ENCODE measurements around the gene OSCP1. TPM values are rescaled to one million over a fixed set of nuclear protein-coding genes. Genes with fewer than 3 reads are reported as not detected.

Gene OSCP1
- total RNA-seq, 1 donor from 2014 or later = 7.2 TPM

- DNase-seq (ENCODE audit: low read depth, low spot score) = no peak
Observed at GRCh38 chr1:36448530-36449056, 1.7 kb downstream of the OSCP1 start.

GRCh38 chr1:36447450-36447849, 2.8 kb downstream of the OSCP1 start:
- DNase-seq (ENCODE audit: low read depth, low spot score) = no peak

GRCh38 chr1:36446746-36447145, 3.5 kb downstream of the OSCP1 start:
- DNase-seq (ENCODE audit: low read depth, low spot score) = no peak

- DNase-seq (ENCODE audit: low read depth, low spot score) = no peak
Observed at GRCh38 chr1:36446271-36446670, 4.0 kb downstream of the OSCP1 start.

- DNase-seq (ENCODE audit: low read depth, low spot score) = no peak
Observed at GRCh38 chr1:36443297-36443696, 7.0 kb downstream of the OSCP1 start.

GRCh38 chr1:36442337-36442736, 7.9 kb downstream of the OSCP1 start:
- DNase-seq (ENCODE audit: low read depth, low spot score) = no peak

GRCh38 chr1:36440646-36441045, 9.6 kb downstream of the OSCP1 start:
- DNase-seq (ENCODE audit: low read depth, low spot score) = no peak

- no peak for DNase-seq (ENCODE audit: low read depth, low spot score)
Observed at GRCh38 chr1:36440044-36440443, 10.2 kb downstream of the OSCP1 start.

- no peak for DNase-seq (ENCODE audit: low read depth, low spot score)
Observed at GRCh38 chr1:36438715-36439114, 11.5 kb downstream of the OSCP1 start.

GRCh38 chr1:36436821-36437220, 13.4 kb downstream of the OSCP1 start:
- DNase-seq (ENCODE audit: low read depth, low spot score) = no peak

GRCh38 chr1:36433102-36433501, 17.1 kb downstream of the OSCP1 start:
- DNase-seq (ENCODE audit: low read depth, low spot score) = no peak

- DNase-seq (ENCODE audit: low read depth, low spot score) = no peak
Observed at GRCh38 chr1:36432616-36433015, 17.6 kb downstream of the OSCP1 start.

GRCh38 chr1:36425791-36426190, 24.5 kb downstream of the OSCP1 start:
- no peak for DNase-seq (ENCODE audit: low read depth, low spot score)

- no peak for DNase-seq (ENCODE audit: low read depth, low spot score)
Observed at GRCh38 chr1:36421649-36422048, 28.6 kb downstream of the OSCP1 start.

GRCh38 chr1:36420836-36421317, 29.4 kb downstream of the OSCP1 start:
- peak; percentile 48 for DNase-seq (ENCODE audit: low read depth, low spot score)

- DNase-seq (ENCODE audit: low read depth, low spot score) = no peak
Observed at GRCh38 chr1:36420409-36420808, 29.8 kb downstream of the OSCP1 start.

GRCh38 chr1:36419569-36419968, 30.7 kb downstream of the OSCP1 start:
- no peak for DNase-seq (ENCODE audit: low read depth, low spot score)

GRCh38 chr1:36419140-36419539, 31.1 kb downstream of the OSCP1 start:
- DNase-seq (ENCODE audit: low read depth, low spot score) = no peak

- DNase-seq (ENCODE audit: low read depth, low spot score) = no peak
Observed at GRCh38 chr1:36417931-36418330, 32.3 kb downstream of the OSCP1 start.

- DNase-seq (ENCODE audit: low read depth, low spot score) = no peak
Observed at GRCh38 chr1:36415661-36416326, 34.5 kb downstream of the OSCP1 start.

GRCh38 chr1:36414384-36414783, 35.9 kb downstream of the OSCP1 start:
- DNase-seq (ENCODE audit: low read depth, low spot score) = no peak

GRCh38 chr1:36411674-36412648, 38.3 kb downstream of the OSCP1 start:
- no peak for DNase-seq (ENCODE audit: low read depth, low spot score)
